AG04449 (cell line): Measurements from ENCODE around the gene LAYN.

Source experiments
- CTCF ChIA-PET: fragments of 350-600 bp; formaldehyde crosslinking; extraction: SDS; loops from one replicate; lab custom pipeline; 2021; ENCODE audit warnings: antibody characterized with exemption; lab: Yijun Ruan, JAX
- POLR2A ChIA-PET: fragments of 400-600, 350-600 bp; formaldehyde crosslinking; extraction: SDS; loops from one replicate; lab custom pipeline; 2020; ENCODE audit warnings: antibody characterized with exemption, inconsistent platforms; lab: Yijun Ruan, JAX
- DNase-seq: peaks from one replicate; pipeline ENCODE4 v3.0.0-alpha.2; 2010; ENCODE audit warnings: low read depth, low spot score
- H3K4me3 ChIP-seq: 2 replicates; pipeline ENCODE4 v1.5.1; 2011; ENCODE audit warnings: low read depth, mild to moderate bottlenecking, control low read depth, low read length
- CTCF ChIP-seq: IDR thresholded peaks from one replicate; pipeline ENCODE4 v1.5.1; 2011; ENCODE audit warnings: mild to moderate bottlenecking, moderate library complexity, low read length, control low read depth, inconsistent platforms; ENCODE audit not compliant: insufficient read depth; ENCODE audit errors: missing control alignments

The LAYN gene

DNA sequence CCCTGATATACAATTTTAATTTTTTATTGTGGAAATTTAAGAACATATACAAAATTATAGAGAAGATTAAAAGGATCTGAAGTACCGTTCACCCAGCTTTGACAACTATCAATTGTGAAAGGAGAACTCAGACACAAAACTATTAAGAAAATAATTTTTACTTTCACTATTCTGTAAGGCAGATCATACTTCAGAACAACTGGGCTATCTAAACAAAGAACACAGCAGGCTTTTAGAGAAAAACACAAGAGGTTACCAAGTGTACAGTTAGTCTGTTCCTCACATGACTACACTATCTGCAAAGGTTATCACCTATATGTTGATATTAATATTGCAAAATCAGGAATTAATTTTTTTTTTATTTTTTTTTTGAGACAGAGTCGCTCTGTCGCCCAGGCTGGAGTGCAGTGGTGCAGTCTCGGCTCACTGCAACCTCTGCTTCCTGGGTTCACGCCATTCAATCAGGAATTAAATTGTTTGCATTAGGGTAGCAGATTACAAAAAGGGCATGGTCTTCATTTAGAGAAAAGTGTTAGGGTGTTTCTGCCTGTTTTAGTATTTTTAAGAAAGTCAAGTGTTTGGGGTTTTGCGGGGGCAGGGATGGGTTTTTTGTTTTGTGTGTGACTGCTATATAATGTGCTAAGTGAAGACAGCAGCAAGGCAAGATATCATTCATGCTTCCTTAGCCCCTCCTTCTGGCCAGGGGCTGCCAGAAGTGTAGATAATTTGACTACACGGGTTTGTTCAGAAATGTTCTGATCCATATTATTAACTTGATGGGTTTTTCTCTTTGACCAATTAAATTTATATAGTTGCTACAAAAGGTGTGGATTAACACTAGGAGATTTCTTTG, 34.1 kb downstream of the LAYN start:
- POLR2A ChIA-PET: no interaction called here
- no peak for DNase-seq
- CTCF ChIA-PET: interaction anchor here (0.8 to 3.2 kb wide), 6 partner anchors 8 to 120 kb away, joined by 3 to 15 read pairs (median 6); no protein-coding TSS in a partner anchor
- no peak for TF ChIP-seq CTCF
- no peak overlapping the region for H3K4me3 ChIP-seq

GRCh38 chr11:111575740-111576139, 35.2 kb downstream of the LAYN start:
- TF ChIP-seq CTCF: no peak
- DNase-seq: no peak
- CTCF ChIA-PET: interaction anchor here (2.5 kb wide), 1 partner anchor 122 kb away, joined by 6 read pairs; no protein-coding TSS in a partner anchor
- no peak overlapping the region for H3K4me3 ChIP-seq
- POLR2A ChIA-PET: no interaction called here

- TF ChIP-seq CTCF: no peak
- POLR2A ChIA-PET: no interaction called here
- CTCF ChIA-PET: interaction anchor here (0.6 to 1.6 kb wide), 6 partner anchors 9 to 265 kb away, joined by 3 to 6 read pairs (median 3); partner anchors contain the start of gene PPP2R1B
- H3K4me3 ChIP-seq: no peak overlapping the region
- no peak for DNase-seq
Observed at GRCh38 chr11:111577821-111578220, 37.3 kb downstream of the LAYN start.

DNA sequence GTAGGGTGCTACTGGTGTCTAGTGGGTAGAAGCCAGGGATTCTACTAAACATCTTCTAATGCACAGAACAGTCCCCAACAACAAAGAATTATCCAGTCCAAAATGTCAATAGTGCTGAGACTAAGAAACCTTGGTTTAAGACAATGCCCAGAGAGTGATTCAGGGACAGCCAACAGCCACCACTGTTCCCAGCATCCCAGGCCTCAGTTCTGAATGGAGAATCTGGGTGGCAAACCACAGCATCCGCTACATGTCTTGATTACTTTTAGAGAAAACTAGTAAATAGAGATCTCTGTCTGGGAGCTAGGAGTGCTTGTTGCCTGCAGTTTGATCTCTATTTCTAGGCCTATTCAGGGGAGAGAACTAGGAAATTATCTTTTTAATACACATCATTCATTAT, 40.8 kb downstream of the LAYN start:
- H3K4me3 ChIP-seq: no peak overlapping the region
- no peak for DNase-seq
- ChIA-PET CTCF (interaction anchor here (0.8 to 1.4 kb wide), 5 partner anchors 10 to 196 kb away, joined by 3 to 4 read pairs (median 4); no protein-coding TSS in a partner anchor), POLR2A (no interaction called here)
- TF ChIP-seq CTCF: no peak

DNA sequence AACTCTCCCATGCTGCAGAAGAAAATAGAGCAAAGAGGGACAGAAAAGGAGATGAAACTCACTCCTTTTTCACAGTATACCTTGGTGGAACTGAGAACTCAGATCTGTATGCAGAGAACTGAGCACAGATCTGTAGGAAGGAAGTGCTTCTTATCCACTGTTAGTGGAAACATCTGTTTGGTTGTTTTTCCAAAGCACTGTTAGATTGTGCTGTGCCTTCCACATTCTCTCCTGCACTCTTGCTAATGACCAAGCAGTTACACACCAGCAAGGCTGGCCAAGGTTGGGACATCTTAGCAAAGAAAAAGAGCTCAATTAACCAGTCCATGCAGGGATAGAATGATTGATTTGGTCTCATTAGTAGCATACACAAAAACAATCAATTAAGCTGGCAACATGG, 41.6 kb downstream of the LAYN start:
- DNase-seq: no peak
- POLR2A ChIA-PET: no interaction called here
- no peak overlapping the region for H3K4me3 ChIP-seq
- no peak for TF ChIP-seq CTCF
- CTCF ChIA-PET: interaction anchor here (0.7 to 2.2 kb wide), 12 partner anchors 8 to 257 kb away, joined by 3 to 8 read pairs (median 3); no protein-coding TSS in a partner anchor

DNA sequence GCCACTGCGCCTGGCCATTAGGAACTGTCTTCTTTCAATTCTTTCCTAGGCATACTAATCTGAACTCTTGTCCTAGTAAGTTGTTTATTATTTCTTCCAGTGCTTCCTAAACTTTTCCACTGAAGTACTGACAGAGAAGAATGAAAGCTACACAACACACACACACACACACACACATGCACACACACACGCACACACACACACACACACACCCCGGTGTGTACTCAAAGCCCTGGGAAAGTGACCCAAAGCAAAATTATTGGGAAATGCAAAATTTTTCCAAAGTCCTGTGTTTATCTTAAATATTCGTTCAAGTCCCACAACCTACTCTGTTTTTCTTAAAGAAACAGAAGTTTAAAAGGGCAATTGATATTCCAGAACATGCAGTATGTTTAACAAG, 42.4 kb downstream of the LAYN start:
- H3K4me3 ChIP-seq: no peak overlapping the region
- POLR2A ChIA-PET: no interaction called here
- CTCF ChIA-PET: interaction anchor here (0.7 to 2.2 kb wide), 14 partner anchors 9 to 259 kb away, joined by 3 to 8 read pairs (median 3); no protein-coding TSS in a partner anchor
- DNase-seq: no peak
- TF ChIP-seq CTCF: no peak
